Muscle of arm (tissue), 12 donors: ENCODE measurements around the gene TIPARP. TPM values are rescaled to one million over a fixed set of nuclear protein-coding genes. Genes with fewer than 3 reads are reported as not detected.
A peak's percentile ranks its signal among the peaks of the same experiment; 100 is the strongest.

Experiments used
- DNase-seq: peaks from one replicate; pipeline ENCODE4 v3.0.0-alpha.2; 2013
- polyA plus RNA-seq, 12 donors: library from polyadenylated mRNA; unstranded; fragments of 120-200 nt; gene quantifications; one replicate each; pipeline ENCODE4 v1.2.1, GENCODE V29; 2013; ENCODE audit not compliant: insufficient read length in 12 of 12

The TIPARP gene
- polyA plus RNA-seq, 12 donors, result 7.9 to 18.6 (median 9.7) TPM; not detected in 1

DNA sequence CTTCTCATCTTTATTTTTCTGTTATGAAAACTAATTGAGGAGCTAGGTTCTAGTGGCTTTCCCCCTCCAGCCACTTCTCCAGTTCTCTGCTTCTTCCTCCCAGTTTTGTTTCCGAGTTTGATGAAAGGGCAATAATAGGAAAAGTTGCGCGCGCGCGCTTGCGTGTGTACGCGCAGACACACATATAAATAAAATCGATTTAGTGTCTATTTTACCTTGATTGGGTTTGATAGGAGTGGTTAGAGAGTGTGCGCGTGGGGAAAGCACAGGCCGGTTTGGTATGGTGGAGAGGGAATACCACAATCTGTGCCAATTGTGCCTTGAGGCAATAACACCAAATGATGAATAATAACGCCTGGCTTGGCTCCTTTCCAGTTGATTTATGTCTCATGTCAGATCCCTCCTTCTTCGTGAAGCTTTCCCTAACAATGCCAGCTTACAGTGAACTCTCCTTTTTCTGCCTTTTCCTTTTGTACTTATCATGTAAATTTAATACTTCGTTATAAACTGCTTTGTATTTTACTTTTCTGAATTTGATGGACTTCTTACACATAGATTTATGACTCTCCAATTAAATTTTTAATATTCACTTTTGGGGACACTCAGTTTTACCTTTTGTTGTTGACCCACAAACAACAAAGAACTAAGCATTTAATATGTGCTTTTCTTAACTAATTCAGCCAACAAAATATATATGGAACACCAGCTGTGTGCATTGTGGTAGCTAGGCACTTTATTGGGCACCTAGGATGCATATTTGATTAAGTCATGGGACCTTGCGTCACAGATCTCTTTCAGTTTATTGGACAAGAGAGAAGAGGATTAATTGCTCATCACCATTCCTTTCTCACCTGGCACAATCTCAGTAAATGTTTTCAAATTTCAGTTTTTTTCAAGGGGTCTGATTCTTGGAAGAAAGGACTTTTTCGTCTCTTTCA, 1.7 kb downstream of the TIPARP start:
- peak; percentile 35 for DNase-seq

GRCh38 chr3:156676768-156677479, 2.5 kb downstream of the TIPARP start:
- no peak for DNase-seq

DNA sequence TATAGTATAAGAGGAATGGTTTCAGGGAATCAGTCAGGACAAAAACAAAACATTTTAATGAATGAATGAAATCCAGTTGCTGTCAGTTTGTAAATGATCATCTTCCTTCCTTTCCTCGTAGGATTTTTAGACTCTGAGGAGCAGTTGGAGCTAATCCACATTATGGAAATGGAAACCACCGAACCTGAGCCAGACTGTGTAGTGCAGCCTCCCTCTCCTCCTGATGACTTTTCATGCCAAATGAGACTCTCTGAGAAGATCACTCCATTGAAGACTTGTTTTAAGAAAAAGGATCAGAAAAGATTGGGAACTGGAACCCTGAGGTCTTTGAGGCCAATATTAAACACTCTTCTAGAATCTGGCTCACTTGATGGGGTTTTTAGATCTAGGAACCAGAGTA, 3.1 kb downstream of the TIPARP start:
- DNase-seq, result no peak

GRCh38 chr3:156678197-156678596, 3.8 kb downstream of the TIPARP start:
- DNase-seq, result no peak

DNA sequence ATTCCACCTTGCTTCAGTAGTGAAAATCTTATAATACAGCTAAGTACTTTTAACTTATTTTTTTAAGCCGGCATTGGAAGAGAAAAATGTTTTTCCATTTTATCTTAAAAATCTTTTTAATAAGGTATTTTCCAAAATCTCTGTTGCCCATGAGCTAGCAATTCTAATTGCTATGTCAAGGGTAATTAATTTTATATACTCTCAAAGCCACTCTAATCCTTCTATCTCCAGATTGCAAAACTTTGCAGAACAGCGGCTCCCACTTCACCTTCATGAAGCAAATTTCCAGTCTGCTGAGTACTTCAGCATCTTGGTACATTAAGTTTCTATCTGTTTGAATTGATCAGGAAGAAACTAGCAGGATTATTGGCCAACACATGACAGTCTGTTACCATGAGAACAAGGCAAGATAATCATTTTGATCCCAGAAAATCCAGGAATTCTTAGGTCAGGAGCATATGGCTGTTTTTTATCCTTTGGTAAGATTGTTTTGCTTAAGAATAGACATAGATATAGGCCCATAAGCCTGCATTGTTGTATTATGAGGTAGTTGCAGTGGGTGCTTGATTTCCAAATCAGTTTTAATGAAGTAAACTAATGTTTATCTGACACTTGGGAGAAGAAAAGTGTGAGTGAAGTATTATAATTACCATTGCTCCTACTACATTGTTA, 6.0 kb downstream of the TIPARP start:
- no peak for DNase-seq

GRCh38 chr3:156681002-156681401, 6.6 kb downstream of the TIPARP start:
- peak; percentile 28 for DNase-seq

GRCh38 chr3:156682501-156682900, 8.1 kb downstream of the TIPARP start:
- no peak for DNase-seq

DNA sequence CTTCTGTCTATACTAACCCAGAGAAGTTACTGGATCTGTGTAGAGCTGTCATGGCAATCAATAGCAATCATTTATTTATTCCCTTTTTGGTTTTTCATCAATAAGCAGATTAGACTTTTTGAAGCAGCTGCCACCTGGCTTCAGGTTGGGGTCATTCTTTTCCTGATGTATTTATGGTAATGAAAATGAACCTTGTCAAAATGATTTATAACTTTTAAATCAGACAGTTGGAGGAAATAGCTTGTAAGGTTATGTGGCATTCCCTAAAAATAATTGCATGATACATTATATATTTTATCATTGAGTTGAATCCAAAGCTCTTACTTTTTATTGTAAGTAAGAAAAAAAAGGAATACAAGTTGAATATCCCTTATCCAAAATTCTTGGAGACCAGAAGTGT, 8.6 kb downstream of the TIPARP start:
- DNase-seq, result no peak

- DNase-seq, result no peak
These were observed 10.8 kb downstream of the TIPARP start for GRCh38 chr3:156685198-156685597.

DNA sequence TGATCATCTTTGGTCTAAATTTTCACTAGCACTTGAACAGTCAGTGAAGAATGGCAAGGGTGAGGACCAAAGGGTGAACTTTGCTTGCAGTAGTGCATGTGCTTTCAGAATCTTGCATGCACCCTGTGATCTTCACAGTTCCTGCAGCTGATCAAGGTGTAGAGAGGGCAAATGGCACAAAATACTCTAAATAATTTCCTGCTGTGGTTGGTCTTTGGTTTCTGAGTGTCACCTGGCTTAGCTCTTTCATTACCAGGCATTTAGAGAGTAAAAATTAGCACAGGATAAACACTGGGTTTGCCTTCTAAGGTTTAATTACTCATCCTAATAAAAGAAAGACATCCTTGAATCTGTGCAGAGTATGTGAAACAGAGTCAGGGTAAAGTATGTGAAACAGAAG, 11.4 kb downstream of the TIPARP start:
- no peak for DNase-seq

GRCh38 chr3:156687023-156687422, 12.6 kb downstream of the TIPARP start:
- DNase-seq, result no peak

DNA sequence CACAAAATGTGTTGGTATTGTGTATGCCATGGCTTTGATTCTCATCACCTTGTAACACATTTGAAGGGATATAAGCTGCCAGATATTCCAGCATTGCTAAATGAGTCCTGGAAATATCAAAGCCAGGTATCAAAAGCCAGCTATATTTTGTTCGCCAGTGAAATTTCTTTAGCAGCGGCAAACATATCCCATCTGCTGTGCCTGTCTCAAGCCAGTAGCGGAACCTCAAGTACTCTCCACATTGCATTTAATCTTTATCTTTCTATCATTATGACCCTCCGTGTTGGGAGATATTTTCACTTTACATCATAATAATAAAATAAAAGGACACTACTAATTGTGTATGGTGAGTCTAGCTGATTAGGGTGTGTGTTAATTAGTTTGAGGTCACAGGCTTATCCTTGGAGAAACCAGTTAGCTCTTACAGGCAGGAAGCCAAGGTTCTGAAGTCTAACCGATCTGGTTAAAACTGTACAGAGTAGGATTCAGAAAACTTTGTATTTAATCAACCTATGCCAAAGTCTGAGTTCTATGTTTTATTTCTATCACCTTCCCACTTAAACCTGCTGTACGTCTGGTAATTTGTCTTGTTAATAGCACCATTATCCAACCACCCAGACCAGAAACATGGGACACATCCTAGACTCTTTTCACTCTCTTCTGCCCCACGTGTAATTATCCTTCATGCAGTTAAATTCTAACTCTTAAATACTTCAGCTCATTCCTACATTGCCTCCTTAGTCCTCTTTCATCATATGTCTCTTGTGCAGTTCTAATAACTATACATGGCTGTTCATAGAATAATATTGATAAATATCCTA, 14.5 kb downstream of the TIPARP start:
- DNase-seq, result no peak

GRCh38 chr3:156689608-156690007, 15.2 kb downstream of the TIPARP start:
- no peak for DNase-seq

DNA sequence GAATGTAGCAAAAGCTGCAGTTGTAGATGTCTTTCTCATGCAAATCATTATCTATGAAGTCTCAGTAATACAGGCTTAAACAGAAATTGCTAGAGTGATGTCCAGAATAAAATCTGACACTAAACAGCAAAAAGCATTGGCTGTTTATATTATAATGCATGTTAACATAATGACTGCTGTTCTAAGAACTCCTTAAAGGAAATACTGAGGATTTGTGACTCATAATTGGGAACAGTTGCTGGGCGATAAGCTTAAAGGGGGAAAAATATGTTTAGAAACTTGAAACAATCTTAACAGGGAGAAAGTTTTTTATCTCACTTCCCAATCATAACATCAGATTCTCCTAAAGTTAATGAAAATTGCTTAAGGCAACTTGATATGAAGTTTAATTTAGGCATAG, 17.5 kb downstream of the TIPARP start:
- no peak for DNase-seq

DNA sequence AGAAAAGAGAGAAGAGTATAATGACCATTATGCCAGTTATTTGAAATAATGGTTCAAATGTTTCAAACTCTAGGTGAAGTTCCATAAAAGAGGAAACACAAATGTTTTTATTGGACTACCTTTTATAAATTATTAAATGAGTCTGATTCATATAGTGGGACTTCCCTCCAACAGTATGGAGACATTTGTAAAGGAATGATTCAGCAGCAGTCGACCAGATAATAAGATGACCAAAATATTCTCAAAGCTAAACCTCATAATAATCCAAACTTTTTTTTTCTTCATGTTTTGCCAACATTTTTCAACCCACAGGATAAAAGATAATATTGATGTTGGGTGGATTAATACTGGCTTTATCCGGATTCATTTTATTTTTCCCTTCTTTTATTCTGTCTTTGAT, 18.8 kb downstream of the TIPARP start:
- DNase-seq, result no peak

- DNase-seq, result no peak
These were observed 20.1 kb downstream of the TIPARP start for GRCh38 chr3:156694536-156694935.

DNA sequence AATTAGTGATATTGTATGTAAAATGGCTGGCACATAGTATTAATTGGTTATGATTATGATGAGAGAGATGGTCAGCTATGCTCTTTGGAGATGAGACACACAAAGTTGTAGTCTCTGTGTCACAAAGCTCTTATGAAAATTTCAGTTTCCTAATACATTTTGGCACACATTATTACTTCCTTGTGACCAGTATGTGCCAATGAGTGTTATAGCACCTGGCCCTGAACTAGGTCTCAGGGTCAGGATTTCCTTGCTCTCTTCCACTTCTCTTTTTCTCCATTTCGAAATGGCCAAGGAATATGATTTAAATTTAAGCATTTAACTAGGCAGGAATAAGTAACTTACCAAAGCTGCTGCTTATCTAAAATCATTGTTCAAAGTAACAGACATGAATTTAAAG, 28.0 kb downstream of the TIPARP start:
- no peak for DNase-seq

DNA sequence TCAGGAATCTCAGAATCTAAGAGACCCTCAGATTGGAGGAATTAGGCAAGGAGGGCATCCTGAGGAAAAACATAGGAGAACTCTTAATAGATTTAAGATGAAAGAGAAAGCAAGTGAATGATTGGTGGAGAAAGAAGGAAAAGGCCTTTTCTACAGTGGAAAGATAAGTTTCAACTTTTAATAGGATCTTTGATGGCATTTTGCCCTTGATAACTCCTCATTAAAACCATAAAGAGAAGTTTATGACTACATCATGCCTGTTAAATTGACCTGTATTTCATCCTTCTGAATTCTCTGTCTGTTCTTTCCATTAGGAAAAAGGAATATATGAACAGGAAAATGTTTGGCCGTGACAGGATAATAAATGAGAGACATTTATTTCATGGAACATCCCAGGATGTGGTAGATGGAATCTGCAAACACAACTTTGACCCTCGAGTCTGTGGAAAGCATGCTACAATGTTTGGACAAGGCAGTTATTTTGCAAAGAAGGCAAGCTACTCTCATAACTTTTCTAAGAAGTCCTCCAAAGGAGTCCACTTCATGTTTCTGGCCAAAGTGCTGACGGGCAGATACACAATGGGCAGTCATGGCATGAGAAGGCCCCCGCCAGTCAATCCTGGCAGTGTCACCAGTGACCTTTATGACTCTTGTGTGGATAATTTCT, 30.1 kb downstream of the TIPARP start:
- DNase-seq, result no peak

DNA sequence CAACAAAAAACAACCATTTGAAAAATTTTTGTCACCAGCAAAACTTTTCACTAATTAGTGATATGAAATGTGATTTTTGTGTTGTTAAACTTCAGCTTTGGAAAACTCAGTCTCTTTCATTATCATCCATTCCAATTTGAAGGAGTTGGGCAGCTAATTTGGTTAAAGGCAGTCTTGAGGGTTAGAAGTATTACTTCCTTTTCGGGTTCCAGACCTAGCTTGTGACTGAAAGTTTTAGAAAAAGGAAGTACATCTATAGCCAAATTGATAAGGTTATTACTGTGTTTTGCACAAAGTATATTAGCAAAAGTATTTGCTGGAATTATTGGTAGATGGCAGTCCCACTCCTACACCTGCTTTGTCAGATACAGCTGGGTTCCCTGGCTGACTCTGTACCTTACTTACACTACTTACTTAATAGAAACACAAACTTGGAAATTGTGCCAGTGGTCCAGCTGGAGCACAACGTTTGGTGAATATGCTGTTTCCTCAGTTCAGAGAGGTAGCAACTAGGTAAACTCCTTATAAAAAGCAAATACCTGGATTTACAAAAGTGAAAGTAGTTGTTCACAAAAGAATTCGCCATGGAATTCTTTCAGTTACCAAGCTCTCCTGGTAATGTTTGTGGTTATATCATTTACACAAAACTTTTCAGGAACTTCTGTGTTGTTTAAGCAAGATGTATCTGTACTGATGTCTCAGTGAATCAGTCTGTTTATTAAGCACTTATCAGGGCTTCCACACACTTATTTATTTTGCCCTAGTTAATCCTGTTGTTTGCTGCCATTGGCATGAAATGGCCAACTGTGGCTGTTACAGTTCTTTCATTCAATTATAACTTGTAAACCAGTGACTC, 31.6 kb downstream of the TIPARP start:
- no peak for DNase-seq

DNA sequence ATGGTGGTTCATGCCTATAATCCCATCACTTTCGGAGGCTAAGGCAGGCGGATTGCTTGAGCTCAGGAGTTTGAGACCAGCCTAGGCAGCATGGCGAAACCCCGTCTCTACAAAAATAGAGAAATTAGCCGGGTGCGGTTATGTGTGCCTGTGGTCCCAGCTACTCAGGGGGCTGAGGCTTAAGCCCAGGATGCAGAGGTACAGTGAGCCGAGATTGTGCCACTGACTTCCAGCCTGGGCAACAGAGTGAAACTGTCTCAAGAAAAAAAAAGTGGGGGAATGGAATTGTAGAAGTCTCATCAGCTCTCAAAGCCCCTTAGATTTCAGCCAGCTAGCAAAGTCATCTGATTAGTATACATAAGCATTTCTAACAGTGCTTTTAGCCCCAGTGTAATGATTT, 33.2 kb downstream of the TIPARP start:
- no peak for DNase-seq
